K562 (cell line): ENCODE data around the gene PPM1H. TPM values are rescaled to one million over a fixed set of nuclear protein-coding genes. Genes with fewer than 3 reads are reported as not detected.
A peak's percentile ranks its signal among the peaks of the same experiment; 100 is the strongest.

Experiments
- CCAR2 ChIP-seq: fragments of 200-400 bp; formaldehyde crosslinking; IDR thresholded peaks from 2 replicates; pipeline ENCODE4 v1.6.1; 2017; ENCODE audit warnings: mild to moderate bottlenecking, low read depth, low read length
- CEBPG ChIP-seq, 3 experiments: fragments of 200-800 bp in 1 of 3; sonication (Bioruptor generic) in 1 of 3; sonication (generic) in 1 of 3; formaldehyde crosslinking in 1 of 3; IDR thresholded peaks in 2 of 3; conservative IDR thresholded peaks in 1 of 3; 2 replicates each; pipeline versions ENCODE4 v1.6.1 to v1.8.0; 2016 to 2022; ENCODE audit warnings: missing compliant biosample characterization in 2 of 3, missing genetic modification characterization in 2 of 3, mild to moderate bottlenecking in 1 of 3, missing genetic modification reagents in 1 of 3
- MAFG ChIP-seq: fragments of 450-650 bp; conservative IDR thresholded peaks from 2 replicates; pipeline ENCODE4 v1.6.1; 2016; ENCODE audit warnings: missing genetic modification characterization, missing compliant biosample characterization
- NFE2 ChIP-seq: IDR thresholded peaks from 2 replicates; pipeline ENCODE4 v1.6.1; 2014; ENCODE audit warnings: antibody characterized with exemption, low read depth
- NFIX ChIP-seq: fragments of 250-450 bp; sonication (Bioruptor Pico); IDR thresholded peaks from 2 replicates; pipeline ENCODE4 v1.4.0; 2020; ENCODE audit warnings: low read depth, mild to moderate bottlenecking, moderate library complexity
- REST ChIP-seq, 2 experiments: fragments of 450-650 bp; formaldehyde crosslinking in 1 of 2; IDR thresholded peaks; 2 replicates each; pipeline versions ENCODE4 v1.4.0 to v1.6.1; 2014 to 2020; ENCODE audit warnings: mild to moderate bottlenecking in 2 of 2, borderline replicate concordance in 1 of 2, low read depth in 1 of 2
- SIN3A ChIP-seq, 2 experiments: fragments of 150-350 bp in 1 of 2; IDR thresholded peaks; 2 replicates each; pipeline ENCODE4 v1.6.1; 2011 to 2016; ENCODE audit warnings: borderline replicate concordance in 2 of 2, low read depth in 2 of 2, low read length in 2 of 2, mild to moderate bottlenecking in 2 of 2, moderate library complexity in 2 of 2; ENCODE audit not compliant: control insufficient read depth in 1 of 2
- TAF9B ChIP-seq: fragments of 450-650 bp; IDR thresholded peaks from 2 replicates; pipeline ENCODE4 v1.6.1; 2018; ENCODE audit warnings: mild to moderate bottlenecking; ENCODE audit not compliant: partially characterized antibody
- TEAD1 ChIP-seq, 2 experiments: fragments of 450-650 bp in 1 of 2; sonication (generic) in 1 of 2; formaldehyde crosslinking; IDR thresholded peaks; 2 replicates each; pipeline versions ENCODE4 v1.4.0 to v1.8.0; 2020 to 2022; ENCODE audit warnings: mild to moderate bottlenecking in 2 of 2, missing genetic modification reagents in 1 of 2
- WHSC1 ChIP-seq: IDR thresholded peaks from one replicate; pipeline ENCODE4 v1.6.1; 2012; ENCODE audit warnings: low read length, control low read depth, inconsistent platforms
- ZNF277 ChIP-seq: fragments of 250-450 bp; sonication (Bioruptor Pico); IDR thresholded peaks from 2 replicates; pipeline ENCODE4 v1.8.0; 2022; ENCODE audit warnings: inconsistent platforms, mild to moderate bottlenecking, moderate library complexity, borderline replicate concordance
- ZNF561 ChIP-seq: fragments of 450-650 bp; formaldehyde crosslinking; conservative IDR thresholded peaks from 2 replicates; pipeline ENCODE4 v1.4.0; 2020; ENCODE audit warnings: mild to moderate bottlenecking, moderate library complexity
- polyA plus RNA-seq, 8 experiments: library from polyadenylated mRNA; depleted of rRNA in 4 of 8; stranded (reverse) in 5 of 8; unstranded in 3 of 8; fragments of >200 nt; fragmentation: Nextera tagmentation in 2 of 8; fragmentation: Illumina TruSeq in 1 of 8; extraction: Ambion mirVana in 2 of 8; extraction: Trizol in 1 of 8; gene quantifications; 2 replicates each; pipeline versions ENCODE4 v1.2.1 to v1.2.3, GENCODE V29; 2011 to 2014; ENCODE audit warnings: inconsistent platforms in 1 of 8, missing spikeins in 1 of 8
- total RNA-seq, 7 experiments: library from RNA; depleted of rRNA in 6 of 7; stranded (reverse); fragments of >200 nt in 6 of 7; fragmentation: Illumina TruSeq in 2 of 7; extraction: Trizol in 2 of 7; gene quantifications; 2 replicates each; pipeline versions ENCODE4 v1.2.1 to v1.2.3, GENCODE V29; 2011 to 2021; ENCODE audit warnings: low replicate concordance in 1 of 7
- TF ChIP-seq, protein P1 (sequence below): sonication (generic); formaldehyde crosslinking; IDR thresholded peaks from 2 replicates; pipeline ENCODE4 v1.9.0; 2022; ENCODE audit warnings: mild to moderate bottlenecking, missing genetic modification reagents

PPM1H gene
- total and polyA plus RNA-seq, 9 of the 15 experiments (the other 6 are each of a cell fraction or from before 2014, with no cell fraction given) = 5.3 to 29.3 (median 11.3) TPM

DNA sequence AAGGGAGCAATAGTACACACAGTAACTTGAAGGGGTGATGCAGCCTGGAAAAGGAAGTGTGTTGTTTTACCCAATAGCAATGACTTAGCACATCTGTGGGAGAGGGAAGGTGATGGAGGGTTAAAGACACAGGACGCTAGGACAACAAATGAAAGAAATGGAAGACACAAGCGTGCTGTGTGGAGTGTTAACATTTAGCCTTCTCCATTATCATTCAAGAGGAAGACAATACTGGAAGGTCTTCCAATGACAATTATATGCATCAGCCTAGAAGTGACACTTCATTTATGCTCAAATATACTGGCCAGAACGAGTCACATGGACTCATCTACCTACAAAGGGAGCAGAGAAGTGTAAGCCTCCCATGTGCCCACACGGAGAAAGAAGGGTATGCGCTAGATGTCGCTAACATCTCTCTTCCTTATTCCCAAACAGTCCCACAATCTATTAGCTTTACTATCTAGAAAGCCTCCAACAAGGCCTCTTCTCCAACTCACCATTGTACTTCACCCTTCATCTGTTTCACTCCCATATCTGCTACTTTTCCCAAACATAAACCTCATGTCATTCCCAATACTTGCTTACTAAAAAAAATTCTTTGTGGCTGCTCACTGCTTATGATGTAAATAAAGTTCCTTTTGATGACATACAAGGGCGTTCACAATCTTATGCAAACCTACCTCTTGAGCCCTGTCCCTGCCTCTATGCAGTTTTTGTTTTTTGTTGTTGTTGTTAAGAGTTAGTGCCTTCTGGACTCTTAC, 20.3 kb downstream of the PPM1H start (continued):
- TF ChIP-seq ZNF277 (CRISPR knock-in tag) = no peak
- TF ChIP-seq MAFG (tag) = peak; percentile 91
- TF ChIP-seq SIN3A (IDR thresholded peaks at IDR 0.05; ENCODE audit: borderline replicate concordance in 2 of 2, control insufficient read depth in 1 of 2, low read depth in 2 of 2, low read length in 2 of 2) = no peak
- no peak for TF ChIP-seq TEAD1 (CRISPR knock-in tag; IDR thresholded peaks at IDR 0.05)
- no peak for TF ChIP-seq CCAR2
- TF ChIP-seq CEBPG (CRISPR knock-in tag; IDR thresholded peaks at IDR 0.05) = no peak
- TF ChIP-seq CEBPG (tag; conservative IDR thresholded peaks at IDR 0.05 in 1 of 2, IDR thresholded peaks at IDR 0.05 in 1 of 2) = peak in 1 of 2 experiments; percentile 24; a peak in 1 of 4 replicates
- TF ChIP-seq NFE2 = peak; percentile 90
- TF ChIP-seq, protein P1, sequence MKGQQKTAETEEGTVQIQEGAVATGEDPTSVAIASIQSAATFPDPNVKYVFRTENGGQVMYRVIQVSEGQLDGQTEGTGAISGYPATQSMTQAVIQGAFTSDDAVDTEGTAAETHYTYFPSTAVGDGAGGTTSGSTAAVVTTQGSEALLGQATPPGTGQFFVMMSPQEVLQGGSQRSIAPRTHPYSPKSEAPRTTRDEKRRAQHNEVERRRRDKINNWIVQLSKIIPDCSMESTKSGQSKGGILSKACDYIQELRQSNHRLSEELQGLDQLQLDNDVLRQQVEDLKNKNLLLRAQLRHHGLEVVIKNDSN (CRISPR knock-in tag) = no peak
- no peak for TF ChIP-seq NFIX (CRISPR knock-in tag)
- peak; percentile 40; the same call in 1 of the 2 replicates for TF ChIP-seq REST (IDR thresholded peaks at IDR 0.05; ENCODE audit: borderline replicate concordance)
- no peak for TF ChIP-seq REST (CRISPR knock-in tag; IDR thresholded peaks at IDR 0.05; ENCODE audit: low read depth)
- TF ChIP-seq TAF9B = no peak
- TF ChIP-seq WHSC1 = no peak
- no peak for TF ChIP-seq ZNF561 (CRISPR knock-in tag)
